Measurements from ENCODE around the gene SIRPA. TPM values are rescaled to one million over a fixed set of nuclear protein-coding genes. Genes with fewer than 3 reads are reported as not detected.

The SIRPA gene
- total and polyA plus RNA-seq, 2 of the 4 experiments (the other 2 are of a cell fraction): 9.9 to 40.2 TPM

GRCh38 chr20:1887756-1888155, 7.5 kb upstream of the SIRPA start:
- Histone ChIP-seq H3K27me3 (ENCODE audit: control insufficient read depth, insufficient read depth, low read length) (peaks cover 6% of the 10 kb centered on the region; the same call in 1 of the 2 replicates), H4K5ac (ENCODE audit: low read depth, low read length) (no peak overlapping the region), H3K4ac (ENCODE audit: low read depth, low read length) (no peak overlapping the region), H4K20me1 (ENCODE audit: insufficient read depth, low read length) (no peaks in the 10 kb centered on the region), H3K4me2 (ENCODE audit: low read depth, low read length) (no peak overlapping the region), H3K56ac (ENCODE audit: extremely low read depth, insufficient read depth, low read length) (no peak overlapping the region), H3K79me1 (ENCODE audit: low read depth in 1 of 2, low read length in 2 of 2) (peaks cover 7 to 8% of the 10 kb centered on the region in 2 experiments; a peak in 1 of 4 replicates), H3K36me3 (ENCODE audit: control insufficient read depth, insufficient read depth, low read length) (peaks cover 3% of the 10 kb centered on the region; the same call in 1 of the 2 replicates), H2AK9ac (replicated peaks; ENCODE audit: low read depth, low read length, poor library complexity) (no peak overlapping the region), H3K18ac (ENCODE audit: low read depth, low read length) (no peak overlapping the region), H3K9me1 (ENCODE audit: insufficient read depth, low read length) (no peaks in the 10 kb centered on the region; the same call in 1 of the 2 replicates), H3K9me3 (ENCODE audit: control insufficient read depth, insufficient read depth, low read length) (no peaks in the 10 kb centered on the region), H2AK5ac (ENCODE audit: low read depth, low read length) (no peak overlapping the region), H4K8ac (ENCODE audit: low read depth in 2 of 2, low read length in 2 of 2) (no peak overlapping the region), H2BK20ac (ENCODE audit: low read depth, low read length) (no peak overlapping the region), H2BK120ac (ENCODE audit: low read depth, low read length) (no peak overlapping the region), H3K4me1 (ENCODE audit: control insufficient read depth, insufficient read depth, low read length) (peaks cover 5% of the 10 kb centered on the region), H3K23ac (ENCODE audit: low read depth, low read length) (no peak overlapping the region), H3K9ac (ENCODE audit: low read depth, low read length) (no peak overlapping the region), H3K4me3 (ENCODE audit: insufficient read depth, low read depth, low read length) (no peak overlapping the region), H2AFZ (replicated peaks; ENCODE audit: low read length, poor library complexity) (no peak overlapping the region), H3K27ac (ENCODE audit: insufficient read depth, low read length) (no peak overlapping the region), H3K14ac (replicated peaks; ENCODE audit: low read depth, low read length) (no peak overlapping the region), H2BK15ac (ENCODE audit: low read depth, low read length) (no peak overlapping the region), H4K91ac (ENCODE audit: insufficient read depth, low read depth, low read length) (no peak overlapping the region), H2BK5ac (ENCODE audit: low read depth, low read length, poor library complexity, severe bottlenecking) (no peak overlapping the region)
- dilution Hi-C loops (cut with HindIII; ENCODE audit: low sequenced_read_pairs, unreplicated experiment) (no loop called here), in situ Hi-C loops (cut with MboI; ENCODE audit: low sequenced_read_pairs) (no loop called here), intact Hi-C loops (cut with micrococcal nuclease) (no loop called here)
- WGBS, 2 experiments (ENCODE audit: extremely low coverage in 2 of 2, insufficient read length in 1 of 2): 83% methylated on average over 1 of the region's 2 CpGs; no CpG with 5 or more reads in 1 of the 2 experiments
- POLR2A ChIA-PET (ENCODE audit: unreplicated experiment): no interaction called here
- ATAC-seq (ENCODE audit: low read depth): no peak
- TF ChIP-seq, protein P1, sequence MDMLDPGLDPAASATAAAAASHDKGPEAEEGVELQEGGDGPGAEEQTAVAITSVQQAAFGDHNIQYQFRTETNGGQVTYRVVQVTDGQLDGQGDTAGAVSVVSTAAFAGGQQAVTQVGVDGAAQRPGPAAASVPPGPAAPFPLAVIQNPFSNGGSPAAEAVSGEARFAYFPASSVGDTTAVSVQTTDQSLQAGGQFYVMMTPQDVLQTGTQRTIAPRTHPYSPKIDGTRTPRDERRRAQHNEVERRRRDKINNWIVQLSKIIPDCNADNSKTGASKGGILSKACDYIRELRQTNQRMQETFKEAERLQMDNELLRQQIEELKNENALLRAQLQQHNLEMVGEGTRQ (IDR thresholded peaks at IDR 0.05; ENCODE audit: low read depth, low read length): no peak
- TF ChIP-seq NFE2L2 (IDR thresholded peaks at IDR 0.05; ENCODE audit: low read depth, low read length) (no peak), RFX5 (IDR thresholded peaks at IDR 0.05; ENCODE audit: low read depth, low read length) (no peak), MXI1 (IDR thresholded peaks at IDR 0.05; ENCODE audit: borderline replicate concordance, low read depth, low read length) (no peak), MAFK (IDR thresholded peaks at IDR 0.05; ENCODE audit: low read depth, low read length) (no peak), MAZ (IDR thresholded peaks at IDR 0.05; ENCODE audit: borderline replicate concordance, low read depth, low read length) (no peak), SMC3 (IDR thresholded peaks at IDR 0.05; ENCODE audit: low read depth, low read length) (no peak), CTCF (conservative IDR thresholded peaks at IDR 0.05; ENCODE audit: low read depth, low read length) (no peak), CHD1 (IDR thresholded peaks at IDR 0.05; ENCODE audit: low read depth, low read length) (no peak), RAD21 (IDR thresholded peaks at IDR 0.05; ENCODE audit: low read length) (no peak), FOS (IDR thresholded peaks at IDR 0.05; ENCODE audit: low read depth, low read length) (no peak), RCOR1 (IDR thresholded peaks at IDR 0.05; ENCODE audit: insufficient replicate concordance, low read length) (no peak), BHLHE40 (IDR thresholded peaks at IDR 0.05; ENCODE audit: low read depth, low read length) (no peak), POLR2A (IDR thresholded peaks at IDR 0.05; ENCODE audit: low read depth, low read length) (no peak), CEBPB (IDR thresholded peaks at IDR 0.05; ENCODE audit: low read depth, low read length) (no peak)
- TF ChIP-seq, protein P2, sequence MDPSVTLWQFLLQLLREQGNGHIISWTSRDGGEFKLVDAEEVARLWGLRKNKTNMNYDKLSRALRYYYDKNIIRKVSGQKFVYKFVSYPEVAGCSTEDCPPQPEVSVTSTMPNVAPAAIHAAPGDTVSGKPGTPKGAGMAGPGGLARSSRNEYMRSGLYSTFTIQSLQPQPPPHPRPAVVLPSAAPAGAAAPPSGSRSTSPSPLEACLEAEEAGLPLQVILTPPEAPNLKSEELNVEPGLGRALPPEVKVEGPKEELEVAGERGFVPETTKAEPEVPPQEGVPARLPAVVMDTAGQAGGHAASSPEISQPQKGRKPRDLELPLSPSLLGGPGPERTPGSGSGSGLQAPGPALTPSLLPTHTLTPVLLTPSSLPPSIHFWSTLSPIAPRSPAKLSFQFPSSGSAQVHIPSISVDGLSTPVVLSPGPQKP (IDR thresholded peaks at IDR 0.05; ENCODE audit: borderline replicate concordance, low read depth, low read length): no peak
- CTCF ChIA-PET: no interaction called here
- DNase-seq: no peak
- BruUV-seq (replicated peaks): no TSS peak
